NCI-H1417 treated with DMSO at 0.1 percent for 48 hours (cell line): ENCODE measurements around the gene TSHZ1.

Experiments used
- DNase-seq: peaks from one replicate; lab custom pipeline; 2025; lab: John Stamatoyannopoulos, UW

Gene TSHZ1

GRCh38 chr18:75248426-75249174 lies 38.0 kb downstream of the TSHZ1 start:
- peak; percentile 74 for DNase-seq

GRCh38 chr18:75249175-75249518 lies 38.5 kb downstream of the TSHZ1 start:
- no peak for DNase-seq

GRCh38 chr18:75249672-75250470 lies 39.3 kb downstream of the TSHZ1 start:
- no peak for DNase-seq

GRCh38 chr18:75250471-75250821 lies 39.8 kb downstream of the TSHZ1 start:
- no peak for DNase-seq

- no peak for DNase-seq
Observed at GRCh38 chr18:75251466-75251865, 40.9 kb downstream of the TSHZ1 start.

GRCh38 chr18:75252136-75252535 lies 41.5 kb downstream of the TSHZ1 start:
- DNase-seq, result no peak

GRCh38 chr18:75253043-75253442 lies 42.4 kb downstream of the TSHZ1 start:
- no peak for DNase-seq

GRCh38 chr18:75253784-75254183 lies 43.2 kb downstream of the TSHZ1 start:
- no peak for DNase-seq

GRCh38 chr18:75255094-75255493 lies 44.5 kb downstream of the TSHZ1 start:
- no peak for DNase-seq

- DNase-seq, result no peak
Observed at GRCh38 chr18:75256376-75256775, 45.8 kb downstream of the TSHZ1 start.

GRCh38 chr18:75257605-75258004 lies 47.0 kb downstream of the TSHZ1 start:
- no peak for DNase-seq

GRCh38 chr18:75261430-75262223 lies 51.0 kb downstream of the TSHZ1 start:
- DNase-seq, result no peak

GRCh38 chr18:75262511-75262910 lies 51.9 kb downstream of the TSHZ1 start:
- no peak for DNase-seq

- DNase-seq, result no peak
Observed at GRCh38 chr18:75264195-75264594, 53.6 kb downstream of the TSHZ1 start.

GRCh38 chr18:75264926-75265597 lies 54.5 kb downstream of the TSHZ1 start:
- DNase-seq, result no peak

GRCh38 chr18:75265872-75266271 lies 55.3 kb downstream of the TSHZ1 start:
- no peak for DNase-seq

- DNase-seq, result no peak
Observed at GRCh38 chr18:75267643-75268363, 57.2 kb downstream of the TSHZ1 start.

GRCh38 chr18:75268364-75268646 lies 57.7 kb downstream of the TSHZ1 start:
- DNase-seq, result no peak

GRCh38 chr18:75269124-75269680 lies 58.6 kb downstream of the TSHZ1 start:
- peak; percentile 43 for DNase-seq

GRCh38 chr18:75269696-75270095 lies 59.1 kb downstream of the TSHZ1 start:
- DNase-seq, result no peak

- no peak for DNase-seq
Observed at GRCh38 chr18:75271952-75272351, 61.4 kb downstream of the TSHZ1 start.
